Posterior cingulate gyrus (tissue), 11 donors: ENCODE data around the gene CIZ1.

ENCODE experiments used
- DNase-seq, 10 donors: peaks; one replicate each; pipeline versions ENCODE4 v3.0.0 to v3.0.0-alpha.2; 2020 to 2021; ENCODE audit warnings: mixed read lengths in 3 of 10
- intact Hi-C: fragments of 100-400 bp; cut with DNase I; formaldehyde crosslinking; loops from one replicate; pipeline ENCODE4 v1.15.1; 2023

CIZ1 gene

DNA sequence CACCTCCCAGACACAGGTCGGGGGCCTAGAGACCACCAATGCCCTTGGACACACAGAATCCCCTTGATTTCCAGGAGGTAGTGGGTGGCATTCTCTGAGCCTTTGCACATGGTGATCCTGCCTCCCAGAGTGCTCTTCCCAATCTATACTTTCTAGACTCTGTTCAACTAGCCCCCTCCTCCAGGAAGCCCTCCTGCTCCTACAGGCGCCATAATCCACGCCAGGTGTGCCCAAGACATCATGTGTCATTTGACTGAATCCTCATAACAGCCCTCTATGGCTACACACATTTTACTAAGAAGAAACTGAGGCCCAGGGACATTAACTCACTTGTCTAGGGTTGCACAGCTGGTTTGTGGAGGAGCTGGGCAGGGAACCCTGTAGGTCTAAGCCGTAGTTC, 24.2 kb downstream of the CIZ1 start:
- intact Hi-C loops: no loop called here
- no peak for DNase-seq

- no peak for DNase-seq
- intact Hi-C loops: no loop called here
These were observed 25.2 kb downstream of the CIZ1 start for GRCh38 chr9:128166169-128166568.

DNA sequence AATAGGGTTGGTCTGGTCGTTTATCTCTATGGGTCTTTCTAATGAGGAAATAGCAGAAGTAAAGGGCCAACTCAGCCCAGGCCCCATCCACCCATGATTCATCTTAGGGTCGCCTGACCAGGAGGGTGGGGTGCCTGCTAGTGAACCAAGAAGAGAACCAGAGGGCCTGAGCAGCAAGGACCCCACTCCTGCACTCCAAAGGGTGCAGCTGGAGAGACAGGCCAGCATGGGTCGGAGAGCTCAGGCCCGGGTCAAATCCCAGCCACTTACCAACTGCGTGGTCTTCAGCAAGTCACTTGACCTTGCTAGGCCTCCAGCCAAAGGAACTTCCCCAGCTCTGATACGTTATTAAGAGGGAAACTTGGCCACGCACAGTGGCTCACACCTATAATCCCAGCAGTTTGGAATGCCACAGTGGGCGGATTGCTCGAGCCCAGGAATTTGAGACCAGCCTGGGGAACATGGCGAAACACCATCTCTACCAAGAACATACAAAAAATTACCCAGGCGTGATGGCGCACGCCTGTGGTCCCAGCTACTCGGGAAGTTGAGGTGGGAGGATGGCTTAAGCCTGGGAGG, 27.0 kb downstream of the CIZ1 start:
- intact Hi-C loops: no loop called here
- no peak for DNase-seq

- DNase-seq: no peak
- intact Hi-C loops: no loop called here
These were observed 27.7 kb downstream of the CIZ1 start for GRCh38 chr9:128163523-128164306.

- intact Hi-C loops: no loop called here
- no peak for DNase-seq
These were observed 28.3 kb downstream of the CIZ1 start for GRCh38 chr9:128163027-128163515.

GRCh38 chr9:128162215-128163026, 29.0 kb downstream of the CIZ1 start:
- DNase-seq: peak in 9 of 10 donors; percentile 23 to 94 (median 64)
- intact Hi-C loops: no loop called here

- no peak for DNase-seq
- intact Hi-C loops: no loop called here
These were observed 30.0 kb downstream of the CIZ1 start for GRCh38 chr9:128161215-128161902.

- peak in 5 of 10 donors; percentile 32 to 82 (median 39) for DNase-seq
- intact Hi-C loops: no loop called here
These were observed 30.8 kb downstream of the CIZ1 start for GRCh38 chr9:128160603-128160987.

- peak; percentile 85 to 99 (median 94) for DNase-seq
- intact Hi-C loops: no loop called here
These were observed 31.4 kb downstream of the CIZ1 start, which contains the start of gene BBLN for GRCh38 chr9:128159784-128160602. Gene BBLN, plus strand, starts transcription at chr9:128160265. Its CDS starts 143 bp downstream, at chr9:128160408.

GRCh38 chr9:128159522-128159783, 31.9 kb downstream of the CIZ1 start:
- intact Hi-C loops: no loop called here
- DNase-seq: no peak

GRCh38 chr9:128155736-128156500, 35.5 kb downstream of the CIZ1 start:
- intact Hi-C loops: no loop called here
- DNase-seq: peak in 2 of 10 donors; percentile 15 to 51

GRCh38 chr9:128153947-128154695, 37.3 kb downstream of the CIZ1 start:
- peak in 4 of 10 donors; percentile 17 to 72 (median 62) for DNase-seq

DNA sequence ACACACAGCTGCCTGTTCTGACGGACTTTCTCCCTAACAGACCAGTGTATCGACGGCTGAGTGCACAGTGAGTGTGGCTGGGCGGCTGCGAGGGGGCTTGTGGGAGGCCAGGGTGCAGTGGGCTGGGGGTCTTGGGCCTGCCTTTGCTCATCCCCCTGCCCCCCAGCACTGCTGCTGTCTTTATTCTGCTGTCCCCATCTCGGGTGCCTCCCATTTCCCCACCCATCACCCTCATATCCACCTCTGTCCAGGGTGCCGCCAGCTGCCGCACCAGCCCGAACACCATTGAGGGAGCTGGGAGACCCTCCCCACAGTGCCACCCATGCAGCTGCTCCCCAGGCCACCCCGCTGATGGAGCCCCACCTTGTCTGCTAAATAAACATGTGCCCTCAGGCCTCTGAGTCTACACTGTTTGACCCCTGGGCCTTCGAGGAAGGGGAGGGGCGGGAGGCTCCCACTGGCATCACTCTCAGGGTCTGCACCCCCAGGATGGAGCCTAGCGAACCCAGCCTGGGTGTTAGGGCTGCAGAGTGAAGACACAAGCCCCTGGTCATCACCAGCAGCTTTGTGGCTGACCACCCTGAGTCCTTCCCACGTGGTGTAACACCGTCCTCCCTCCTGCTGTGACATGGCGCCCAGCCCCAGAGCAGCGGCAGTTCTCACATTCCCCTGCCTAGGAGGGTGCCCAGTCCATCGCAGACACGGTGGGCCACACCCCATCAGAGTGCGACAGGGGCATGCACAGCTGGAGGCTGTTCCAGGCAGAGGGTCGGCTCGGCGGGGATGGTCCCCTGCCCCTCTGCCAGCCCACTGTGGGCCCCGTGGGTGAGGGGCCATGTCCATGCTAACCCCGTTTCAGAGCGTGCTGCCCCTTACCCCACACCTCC, 38.1 kb downstream of the CIZ1 start:
- intact Hi-C loops: no loop called here
- DNase-seq: peak in 4 of 10 donors; percentile 12 to 79 (median 61)

More at GRCh38 chr9:128153947-128154695, 37.3 kb downstream of the CIZ1 start:
- intact Hi-C loops: no loop called here

DNA sequence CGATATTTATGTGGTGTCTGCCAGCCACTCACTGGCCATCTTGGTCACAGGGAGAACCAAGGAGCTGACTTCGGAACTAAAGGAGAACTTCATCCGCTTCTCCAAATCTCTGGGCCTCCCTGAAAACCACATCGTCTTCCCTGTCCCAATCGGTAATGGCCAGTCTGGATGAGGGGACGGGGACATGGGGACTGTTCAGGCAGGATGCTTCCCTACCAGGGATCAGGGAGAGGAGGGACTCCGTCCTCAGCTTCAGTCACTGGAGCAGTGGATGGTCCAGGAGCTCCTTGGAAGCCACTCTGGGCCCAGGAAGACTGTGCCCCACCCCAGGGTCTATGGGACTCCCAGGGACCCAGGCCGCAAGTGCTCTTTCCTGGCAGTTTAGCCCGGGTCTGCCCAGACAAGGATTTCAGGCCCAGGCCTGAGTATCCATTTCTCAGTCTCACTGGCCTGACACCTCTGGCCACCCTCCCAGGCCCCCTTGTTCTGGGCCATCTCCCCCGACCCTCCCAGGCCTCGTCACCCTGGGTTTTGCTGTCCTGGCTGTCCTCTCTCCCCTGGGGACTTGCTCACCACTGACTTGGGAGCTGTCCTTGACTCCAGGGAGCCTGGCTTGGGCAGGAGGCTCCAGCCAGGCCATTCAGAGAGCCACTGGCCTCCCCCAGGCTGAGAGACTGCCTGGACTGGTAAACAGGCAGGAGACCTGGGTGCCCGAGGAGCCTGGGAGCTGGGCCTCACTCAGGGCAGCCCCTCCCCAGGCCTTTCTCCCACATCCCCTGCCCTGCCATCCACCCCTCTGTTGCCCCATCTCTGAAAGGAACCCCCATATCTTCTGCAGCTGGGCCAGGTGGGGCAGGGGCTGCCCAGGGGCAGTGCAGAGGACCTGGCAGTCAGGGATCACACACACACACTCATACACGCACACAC, 39.0 kb downstream of the CIZ1 start:
- peak in 4 of 10 donors; percentile 12 to 71 (median 43) for DNase-seq
- intact Hi-C loops: no loop called here

- DNase-seq: peak in 4 of 10 donors; percentile 17 to 71 (median 55)
- intact Hi-C loops: no loop called here
These were observed 39.9 kb downstream of the CIZ1 start for GRCh38 chr9:128151309-128152132.
